ENCODE data around the gene CLNK.

Gene CLNK

GRCh38 chr4:10703156-10703555, 18.6 kb upstream of the CLNK start:
- H2AFZ ChIP-seq (ENCODE audit: low read depth, low read length): no peak overlapping the region
- no peaks in the 10 kb centered on the region for H4K20me1 ChIP-seq (ENCODE audit: insufficient read depth, low read length)
- no peak overlapping the region for H3K4me2 ChIP-seq (ENCODE audit: low read length)
- no peaks in the 10 kb centered on the region for H3K4me1 ChIP-seq (ENCODE audit: low read length)
- no peaks in the 10 kb centered on the region for H3K27me3 ChIP-seq (ENCODE audit: low read depth, low read length)
- TF ChIP-seq EZH2phosphoT487 (IDR thresholded peaks at IDR 0.05; ENCODE audit: low read depth): no peak
- TF ChIP-seq, protein P1, sequence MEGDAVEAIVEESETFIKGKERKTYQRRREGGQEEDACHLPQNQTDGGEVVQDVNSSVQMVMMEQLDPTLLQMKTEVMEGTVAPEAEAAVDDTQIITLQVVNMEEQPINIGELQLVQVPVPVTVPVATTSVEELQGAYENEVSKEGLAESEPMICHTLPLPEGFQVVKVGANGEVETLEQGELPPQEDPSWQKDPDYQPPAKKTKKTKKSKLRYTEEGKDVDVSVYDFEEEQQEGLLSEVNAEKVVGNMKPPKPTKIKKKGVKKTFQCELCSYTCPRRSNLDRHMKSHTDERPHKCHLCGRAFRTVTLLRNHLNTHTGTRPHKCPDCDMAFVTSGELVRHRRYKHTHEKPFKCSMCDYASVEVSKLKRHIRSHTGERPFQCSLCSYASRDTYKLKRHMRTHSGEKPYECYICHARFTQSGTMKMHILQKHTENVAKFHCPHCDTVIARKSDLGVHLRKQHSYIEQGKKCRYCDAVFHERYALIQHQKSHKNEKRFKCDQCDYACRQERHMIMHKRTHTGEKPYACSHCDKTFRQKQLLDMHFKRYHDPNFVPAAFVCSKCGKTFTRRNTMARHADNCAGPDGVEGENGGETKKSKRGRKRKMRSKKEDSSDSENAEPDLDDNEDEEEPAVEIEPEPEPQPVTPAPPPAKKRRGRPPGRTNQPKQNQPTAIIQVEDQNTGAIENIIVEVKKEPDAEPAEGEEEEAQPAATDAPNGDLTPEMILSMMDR (IDR thresholded peaks at IDR 0.05; ENCODE audit: low read depth, low read length): no peak
- no peaks in the 10 kb centered on the region for H3K9me3 ChIP-seq (ENCODE audit: insufficient read depth, low read length)
- H3K36me3 ChIP-seq (replicated peaks; ENCODE audit: low read depth, low read length): no peaks in the 10 kb centered on the region
- no peaks in the 10 kb centered on the region for H3K79me2 ChIP-seq (ENCODE audit: low read length)
- H3K4me3 ChIP-seq (ENCODE audit: low read length): no peak overlapping the region
- no peak overlapping the region for H3K9ac ChIP-seq (ENCODE audit: low read length)
- no peak overlapping the region for H3K27ac ChIP-seq (ENCODE audit: low read length)

DNA sequence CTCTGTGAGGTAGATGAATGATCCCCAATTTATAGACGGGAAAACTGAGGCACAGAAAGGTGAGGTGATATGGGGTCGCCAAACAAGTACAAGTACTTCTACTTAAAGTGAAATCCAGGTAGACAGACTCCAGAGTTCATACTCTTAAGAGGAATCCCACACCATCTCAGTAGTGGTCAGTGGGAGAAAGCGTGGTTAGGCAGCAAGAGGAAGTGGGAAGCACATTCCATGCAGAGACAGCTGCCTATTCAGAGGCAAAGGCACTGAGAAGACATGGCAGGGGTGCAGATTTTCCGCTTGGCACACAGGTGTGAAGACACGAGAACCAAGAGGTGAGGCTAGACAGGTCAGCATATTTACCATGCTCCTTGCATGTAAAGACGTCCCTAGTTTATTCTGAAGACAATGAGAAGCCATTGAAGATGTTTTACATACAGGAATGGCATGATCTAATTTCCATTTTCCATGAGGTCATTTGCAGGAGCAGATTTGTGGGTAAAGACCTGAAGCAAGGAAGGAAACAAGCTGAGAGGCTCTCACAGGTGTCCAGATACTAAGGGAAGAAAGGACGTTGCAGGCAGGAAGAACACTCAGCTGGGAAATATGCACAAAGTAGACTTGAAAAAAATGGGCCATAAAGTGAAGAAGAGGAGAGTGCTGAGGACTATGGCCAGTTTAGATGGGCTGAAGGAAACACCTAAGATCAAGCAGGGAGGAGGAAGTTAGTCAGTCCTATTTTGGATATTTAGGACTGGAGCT, 17.3 kb upstream of the CLNK start:
- Histone ChIP-seq H3K36me3 (replicated peaks; ENCODE audit: low read depth, low read length) (no peaks in the 10 kb centered on the region), H3K27ac (ENCODE audit: low read length) (no peak overlapping the region), H3K9ac (ENCODE audit: low read length) (no peak overlapping the region), H3K27me3 (ENCODE audit: low read depth, low read length) (no peaks in the 10 kb centered on the region), H2AFZ (ENCODE audit: low read depth, low read length) (no peak overlapping the region), H3K9me3 (ENCODE audit: insufficient read depth, low read length) (no peaks in the 10 kb centered on the region), H3K79me2 (ENCODE audit: low read length) (no peaks in the 10 kb centered on the region), H3K4me2 (ENCODE audit: low read length) (no peak overlapping the region), H4K20me1 (ENCODE audit: insufficient read depth, low read length) (no peaks in the 10 kb centered on the region), H3K4me3 (ENCODE audit: low read length) (no peak overlapping the region), H3K4me1 (ENCODE audit: low read length) (no peaks in the 10 kb centered on the region)
- no peak for TF ChIP-seq EZH2phosphoT487 (IDR thresholded peaks at IDR 0.05; ENCODE audit: low read depth)
- TF ChIP-seq, protein P1 (IDR thresholded peaks at IDR 0.05; ENCODE audit: low read depth, low read length): no peak

DNA sequence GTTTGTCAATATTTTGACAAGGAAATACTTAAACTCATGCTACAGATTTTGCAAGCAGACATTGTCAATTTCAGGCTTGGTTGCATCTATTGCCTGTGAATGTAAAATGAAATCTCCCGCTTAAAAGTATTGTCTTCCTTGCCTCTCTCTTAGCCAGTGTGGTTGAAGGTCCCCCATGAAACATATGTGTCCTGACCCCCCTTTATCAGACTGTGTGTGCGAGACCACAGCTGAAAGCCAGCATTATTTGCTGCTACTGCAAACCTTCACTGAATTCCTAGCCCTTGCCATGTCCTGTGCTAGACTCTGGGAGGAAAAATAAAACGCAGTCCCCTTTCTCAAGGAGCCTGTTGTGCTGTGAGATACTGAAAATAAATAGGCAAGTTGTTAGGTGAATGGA, 16.6 kb upstream of the CLNK start:
- H3K4me1 ChIP-seq (ENCODE audit: low read length): no peaks in the 10 kb centered on the region
- H3K4me3 ChIP-seq (ENCODE audit: low read length): no peak overlapping the region
- no peak overlapping the region for H2AFZ ChIP-seq (ENCODE audit: low read depth, low read length)
- H3K27ac ChIP-seq (ENCODE audit: low read length): no peak overlapping the region
- no peaks in the 10 kb centered on the region for H3K9me3 ChIP-seq (ENCODE audit: insufficient read depth, low read length)
- H3K79me2 ChIP-seq (ENCODE audit: low read length): no peaks in the 10 kb centered on the region
- H3K36me3 ChIP-seq (replicated peaks; ENCODE audit: low read depth, low read length): no peaks in the 10 kb centered on the region
- TF ChIP-seq EZH2phosphoT487 (IDR thresholded peaks at IDR 0.05; ENCODE audit: low read depth): no peak
- TF ChIP-seq, protein P1 (IDR thresholded peaks at IDR 0.05; ENCODE audit: low read depth, low read length): no peak
- no peak overlapping the region for H3K4me2 ChIP-seq (ENCODE audit: low read length)
- no peaks in the 10 kb centered on the region for H4K20me1 ChIP-seq (ENCODE audit: insufficient read depth, low read length)
- H3K9ac ChIP-seq (ENCODE audit: low read length): no peak overlapping the region
- H3K27me3 ChIP-seq (ENCODE audit: low read depth, low read length): no peaks in the 10 kb centered on the region

DNA sequence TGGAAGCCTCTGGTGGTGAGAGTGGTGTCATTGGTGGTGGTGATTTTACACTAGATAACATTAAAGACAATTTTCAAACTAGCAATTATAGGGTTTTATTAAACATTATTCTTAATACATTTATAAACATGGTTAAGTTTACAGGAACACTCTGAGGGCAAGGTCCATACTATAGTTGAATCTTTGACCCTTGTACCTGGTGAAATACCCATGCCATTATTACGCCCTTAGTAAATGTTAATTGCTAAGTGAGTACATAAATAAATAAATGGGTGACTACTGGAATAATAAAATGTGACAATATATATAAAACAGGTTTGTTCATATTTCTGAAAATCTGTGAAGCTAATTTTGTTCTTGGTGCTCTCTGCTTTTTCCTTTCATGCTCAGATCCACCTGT, 13.6 kb upstream of the CLNK start:
- Histone ChIP-seq H3K4me1 (ENCODE audit: low read length) (no peaks in the 10 kb centered on the region), H3K36me3 (replicated peaks; ENCODE audit: low read depth, low read length) (no peaks in the 10 kb centered on the region), H3K79me2 (ENCODE audit: low read length) (no peaks in the 10 kb centered on the region), H2AFZ (ENCODE audit: low read depth, low read length) (no peak overlapping the region), H3K27me3 (ENCODE audit: low read depth, low read length) (no peaks in the 10 kb centered on the region), H3K4me3 (ENCODE audit: low read length) (no peak overlapping the region), H3K4me2 (ENCODE audit: low read length) (no peak overlapping the region), H3K9ac (ENCODE audit: low read length) (no peak overlapping the region), H3K9me3 (ENCODE audit: insufficient read depth, low read length) (no peaks in the 10 kb centered on the region), H3K27ac (ENCODE audit: low read length) (no peak overlapping the region), H4K20me1 (ENCODE audit: insufficient read depth, low read length) (no peaks in the 10 kb centered on the region)
- TF ChIP-seq, protein P1 (IDR thresholded peaks at IDR 0.05; ENCODE audit: low read depth, low read length): no peak
- TF ChIP-seq EZH2phosphoT487 (IDR thresholded peaks at IDR 0.05; ENCODE audit: low read depth): no peak

All from OCI-LY3 (cell line).